H1 (cell line): ENCODE results near the gene CCNY. TPM values are rescaled to one million over a fixed set of nuclear protein-coding genes. Genes with fewer than 3 reads are reported as not detected.

Experiments used
- CTCF ChIA-PET: fragments of 300-600 bp; sonication (Branson Sonifier 250); formaldehyde crosslinking; loops from one replicate; lab custom pipeline; 2021; ENCODE audit not compliant: partially characterized antibody; lab: Charles Lee
- POLR2A ChIA-PET: fragments of 300-600 bp; sonication (Branson Sonifier 250); formaldehyde crosslinking; loops from one replicate; lab custom pipeline; 2021; ENCODE audit warnings: inconsistent platforms; ENCODE audit not compliant: partially characterized antibody; lab: Charles Lee
- DNase-seq, 2 experiments: peaks; one replicate each; pipeline versions ENCODE4 v3.0.0 to v3.0.0-alpha.2; 2010 to 2022; ENCODE audit warnings: low spot score in 2 of 2, low read depth in 1 of 2, mixed read lengths in 1 of 2
- FAIRE-seq: peaks from 2 replicates; lab custom pipeline; 2011; peaks lifted over from hg19 to GRCh38; lab: Jason Lieb, UNC
- H2AFZ ChIP-seq: 2 replicates; pipeline ENCODE4 v1.8.1; 2012; ENCODE audit warnings: low read length, inconsistent platforms
- H2AK5ac ChIP-seq: 2 replicates; pipeline ENCODE4 v1.6.1; 2013; ENCODE audit warnings: low read depth, low read length
- H2BK120ac ChIP-seq: replicated peaks from 2 replicates; pipeline ENCODE3; 2013; ENCODE audit warnings: low read depth, low read length, inconsistent platforms
- H2BK12ac ChIP-seq: 2 replicates; pipeline ENCODE4 v1.6.1; 2013; ENCODE audit warnings: low read depth, low read length
- H2BK15ac ChIP-seq: 2 replicates; pipeline ENCODE4 v1.6.1; 2013; ENCODE audit warnings: low read length
- H2BK20ac ChIP-seq: 2 replicates; pipeline ENCODE4 v1.6.1; 2013; ENCODE audit warnings: low read length
- H2BK5ac ChIP-seq: 2 replicates; pipeline ENCODE4 v1.6.1; 2013; ENCODE audit warnings: low read depth, low read length
- H3K14ac ChIP-seq: 2 replicates; pipeline ENCODE4 v1.6.1; 2013; ENCODE audit warnings: inconsistent platforms; ENCODE audit not compliant: insufficient read length
- H3K18ac ChIP-seq: 2 replicates; pipeline ENCODE4 v1.6.1; 2013; ENCODE audit warnings: low read length; ENCODE audit errors: extremely low read depth
- H3K23ac ChIP-seq: 2 replicates; pipeline ENCODE4 v1.6.1; 2013; ENCODE audit warnings: inconsistent platforms; ENCODE audit not compliant: insufficient read length
- H3K23me2 ChIP-seq: 2 replicates; pipeline ENCODE4 v1.6.1; 2013; ENCODE audit warnings: low read depth, low read length
- H3K27ac ChIP-seq: 2 replicates; pipeline ENCODE4 v1.6.1; 2011; ENCODE audit warnings: low read depth, low read length, inconsistent platforms
- H3K27me3 ChIP-seq, 4 experiments: replicated peaks in 1 of 4; 1 replicate in 1 of 4; 2 replicates in 3 of 4; pipeline versions ENCODE4 v1.6.1 to v1.8.1; 2011 to 2013; ENCODE audit warnings: low read length in 3 of 4, mild to moderate bottlenecking in 3 of 4, inconsistent platforms in 2 of 4, mixed read lengths in 2 of 4, moderate library complexity in 1 of 4; ENCODE audit not compliant: control insufficient read depth in 3 of 4, insufficient read depth in 3 of 4; ENCODE audit errors: extremely low read depth in 1 of 4
- H3K36me3 ChIP-seq, 4 experiments: 2 replicates each; pipeline versions ENCODE4 v1.6.1 to v1.8.1; 2011 to 2013; ENCODE audit warnings: mild to moderate bottlenecking in 4 of 4, low read length in 3 of 4, moderate library complexity in 2 of 4, control low read depth in 1 of 4, inconsistent platforms in 1 of 4; ENCODE audit not compliant: insufficient read depth in 4 of 4, control insufficient read depth in 2 of 4
- H3K4ac ChIP-seq: replicated peaks from 2 replicates; pipeline ENCODE3; 2013; ENCODE audit warnings: low read length, low read depth, mixed read lengths, inconsistent platforms; ENCODE audit not compliant: insufficient read length
- H3K4me1 ChIP-seq, 4 experiments: replicated peaks in 1 of 4; 1 replicate in 1 of 4; 2 replicates in 3 of 4; pipeline versions ENCODE4 v1.6.1 to v1.8.1; 2011 to 2013; ENCODE audit warnings: low read length in 3 of 4, inconsistent platforms in 2 of 4, mixed read lengths in 1 of 4; ENCODE audit not compliant: insufficient read depth in 4 of 4, control insufficient read depth in 3 of 4
- H3K4me2 ChIP-seq, 2 experiments: 2 replicates each; pipeline versions ENCODE4 v1.6.1 to v1.8.1; 2011 to 2013; ENCODE audit warnings: low read depth in 2 of 2, low read length in 2 of 2, control low read depth in 1 of 2, inconsistent platforms in 1 of 2, mild to moderate bottlenecking in 1 of 2; ENCODE audit not compliant: insufficient read depth in 1 of 2
- H3K4me3 ChIP-seq, 4 experiments: fragments of 200-600, 300-600 bp in 1 of 4; sonication (generic), shearing (Covaris generic), sonication (Bioruptor Twin) in 1 of 4; 2 replicates each; pipeline versions ENCODE4 v1.5.1 to v1.8.1; 2011 to 2016; ENCODE audit warnings: low read length in 4 of 4, low read depth in 3 of 4, control low read depth in 2 of 4, inconsistent platforms in 2 of 4, mild to moderate bottlenecking in 2 of 4, mixed read lengths in 1 of 4, moderate library complexity in 1 of 4; ENCODE audit not compliant: insufficient read depth in 2 of 4; ENCODE audit errors: extremely low read depth in 1 of 4
- H3K56ac ChIP-seq: replicated peaks from 2 replicates; pipeline ENCODE3; 2013; ENCODE audit warnings: low read depth, mild to moderate bottlenecking, mixed read lengths, low read length, inconsistent platforms; ENCODE audit not compliant: insufficient read length
- H3K79me1 ChIP-seq: 2 replicates; pipeline ENCODE4 v1.6.1; 2013; ENCODE audit warnings: low read depth, low read length, control low read depth
- H3K79me2 ChIP-seq, 2 experiments: 2 replicates each; pipeline versions ENCODE4 v1.6.1 to v1.8.1; 2012 to 2013; ENCODE audit warnings: low read length in 2 of 2, mild to moderate bottlenecking in 2 of 2, inconsistent platforms in 1 of 2; ENCODE audit not compliant: insufficient read depth in 2 of 2, control insufficient read depth in 1 of 2
- H3K9ac ChIP-seq, 4 experiments: replicated peaks in 1 of 4; 1 replicate in 1 of 4; 2 replicates in 3 of 4; pipeline versions ENCODE4 v1.6.1 to v1.8.1; 2011 to 2013; ENCODE audit warnings: low read depth in 3 of 4, low read length in 3 of 4, control low read depth in 2 of 4, mild to moderate bottlenecking in 2 of 4, moderate library complexity in 2 of 4, inconsistent platforms in 1 of 4; ENCODE audit errors: extremely low read depth in 1 of 4
- H3K9me3 ChIP-seq, 2 experiments: 2 replicates each; pipeline versions ENCODE4 v1.6.1 to v1.8.1; 2012 to 2013; ENCODE audit warnings: mild to moderate bottlenecking in 2 of 2, moderate library complexity in 2 of 2, control low read depth in 1 of 2, inconsistent platforms in 1 of 2, low read depth in 1 of 2, low read length in 1 of 2, mixed read lengths in 1 of 2; ENCODE audit not compliant: insufficient read depth in 2 of 2
- H4K20me1 ChIP-seq, 2 experiments: replicated peaks in 1 of 2; 2 replicates each; pipeline versions ENCODE3 to v1.8.1; 2011 to 2013; ENCODE audit warnings: inconsistent platforms in 2 of 2, low read length in 2 of 2, mild to moderate bottlenecking in 1 of 2; ENCODE audit not compliant: insufficient read depth in 2 of 2, control insufficient read depth in 1 of 2
- H4K5ac ChIP-seq: 2 replicates; pipeline ENCODE4 v1.6.1; 2013; ENCODE audit warnings: low read length, low read depth, mixed read lengths, inconsistent platforms; ENCODE audit not compliant: insufficient read length
- H4K8ac ChIP-seq: 2 replicates; pipeline ENCODE4 v1.8.0; 2013; ENCODE audit warnings: mild to moderate bottlenecking, moderate library complexity, low read length, inconsistent platforms; ENCODE audit not compliant: insufficient read depth; ENCODE audit errors: extremely low read depth
- H4K91ac ChIP-seq: replicated peaks from 2 replicates; pipeline ENCODE3; 2013; ENCODE audit warnings: low read length, mixed read lengths, inconsistent platforms; ENCODE audit not compliant: insufficient read length
- BCL11A ChIP-seq, 2 experiments: IDR thresholded peaks; one replicate each; pipeline ENCODE4 v1.6.1; 2011; ENCODE audit warnings: low read depth in 2 of 2, low read length in 2 of 2, mild to moderate bottlenecking in 2 of 2
- EZH2 ChIP-seq: fragments of 200-600 bp; sonication (generic); IDR thresholded peaks from 2 replicates; pipeline ENCODE4 v1.7.1; 2012; ENCODE audit warnings: low read depth, mild to moderate bottlenecking, moderate library complexity, low read length, inconsistent platforms; ENCODE audit not compliant: severe bottlenecking
- FOSL1 ChIP-seq: IDR thresholded peaks from 2 replicates; pipeline ENCODE4 v1.6.1; 2011; ENCODE audit warnings: mild to moderate bottlenecking, low read depth, low read length, moderate library complexity; ENCODE audit not compliant: insufficient read depth
- GTF2F1 ChIP-seq: IDR thresholded peaks from 2 replicates; pipeline ENCODE4 v1.6.1; 2012; ENCODE audit warnings: low read depth, low read length, improper control_type of control experiment, borderline replicate concordance
- POLR2A ChIP-seq, 2 experiments: IDR thresholded peaks; 1 replicate in 1 of 2; 2 replicates in 1 of 2; pipeline ENCODE4 v1.6.1; 2011; ENCODE audit warnings: low read depth in 2 of 2, low read length in 2 of 2, mild to moderate bottlenecking in 2 of 2; ENCODE audit errors: control extremely low read depth in 1 of 2
- SIRT6 ChIP-seq: IDR thresholded peaks from one replicate; pipeline ENCODE4 v1.7.1; 2012; ENCODE audit warnings: low read length, inconsistent platforms
- SP1 ChIP-seq: IDR thresholded peaks from 2 replicates; pipeline ENCODE4 v1.6.1; 2011; ENCODE audit warnings: low read depth, low read length
- SP4 ChIP-seq: IDR thresholded peaks from 2 replicates; pipeline ENCODE4 v1.6.1; 2012; ENCODE audit warnings: low read length, inconsistent platforms
- WGBS, 2 experiments: shearing (Covaris generic) in 1 of 2; methylation state at CpG; one replicate each; pipeline versions ENCODE4 v1.1.6 to v1.1.7; 2013 to 2015; ENCODE audit warnings: low lambda C conversion rate in 2 of 2, mixed read lengths in 2 of 2, inconsistent platforms in 1 of 2, low coverage in 1 of 2, missing lambda C conversion rate in 1 of 2; ENCODE audit not compliant: insufficient replicate concordance in 2 of 2, insufficient coverage in 1 of 2, insufficient read length in 1 of 2; ENCODE audit errors: extremely low coverage in 1 of 2, missing lambda C conversion rate in 1 of 2; 5-methylcytosine and 5-hydroxymethylcytosine counted together
- polyA plus RNA-seq, 7 experiments: library from polyadenylated mRNA; depleted of rRNA in 3 of 7; stranded (reverse) in 5 of 7; unstranded in 2 of 7; fragments of >200 nt in 5 of 7; fragments of 200-250 nt in 2 of 7; gene quantifications; 1 replicate in 5 of 7; 2 replicates in 1 of 7; 4 replicates in 1 of 7; pipeline versions ENCODE4 v1.2.1 to v1.2.3, GENCODE V29; 2011 to 2013; ENCODE audit warnings: missing spikeins in 2 of 7, mixed read lengths in 2 of 7
- total RNA-seq: library from RNA; stranded (reverse); fragmentation: NEBNext Ultra II Directional; extraction: Animal tissue kit (Norgen Biotek cat#: 25700); gene quantifications from 2 replicates; pipeline ENCODE4 v1.2.1, GENCODE V29; 2021

Gene CCNY
- total and polyA plus RNA-seq, 2 of the 8 experiments (the other 6 are each of a cell fraction or from before 2014, with no cell fraction given), result 25.3 to 68.2 TPM

DNA sequence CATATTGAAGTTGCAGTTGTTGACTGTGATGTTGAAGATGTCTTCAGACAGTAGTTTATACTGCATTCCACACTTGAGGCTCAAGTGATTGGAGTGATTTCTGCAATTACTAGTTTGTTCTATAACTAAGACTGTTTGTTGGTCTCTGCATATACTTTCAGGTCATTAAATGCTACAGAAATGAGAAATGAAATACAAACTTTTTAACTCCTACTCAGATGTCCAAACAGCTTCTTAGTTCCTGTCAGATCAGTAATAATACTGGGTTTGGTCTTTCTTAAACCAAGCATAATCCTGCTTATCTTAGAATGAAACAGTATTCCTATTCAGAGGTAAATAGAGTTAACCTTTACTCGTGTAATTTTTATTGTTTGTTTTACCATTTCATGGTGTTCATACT is 115.9 kb downstream of the CCNY start:
- H3K4me2 ChIP-seq, result no peak overlapping the region
- 74% methylated on average over 1 of the region's 1 CpG; no CpG with 5 or more reads in 1 of the 2 experiments for WGBS, 2 experiments
- peaks cover 3 to 27% (median 20%) of the 10 kb centered on the region in 4 experiments for H3K4me1 ChIP-seq
- H3K36me3 ChIP-seq, result no peaks in the 10 kb centered on the region; a peak in 1 of 8 replicates
- no peak overlapping the region for H3K4me3 ChIP-seq
- H3K9me3 ChIP-seq, result no peaks in the 10 kb centered on the region
- H2BK20ac ChIP-seq, result no peak overlapping the region
- no peak overlapping the region for H4K5ac ChIP-seq
- POLR2A ChIA-PET, result no interaction called here
- H3K56ac ChIP-seq, result no peak overlapping the region
- no peaks in the 10 kb centered on the region for H3K23me2 ChIP-seq
- no peak overlapping the region for H3K18ac ChIP-seq
- peaks cover 14% of the 10 kb centered on the region for H3K79me1 ChIP-seq
- no peak overlapping the region for H2AK5ac ChIP-seq
- H2BK120ac ChIP-seq, result no peak overlapping the region
- peaks cover 0 to 13% of the 10 kb centered on the region in 2 experiments for H4K20me1 ChIP-seq
- H3K27ac ChIP-seq, result no peak overlapping the region
- no peak overlapping the region for H2BK5ac ChIP-seq
- H4K91ac ChIP-seq, result no peak overlapping the region
- TF ChIP-seq SIRT6 (no peak), BCL11A (IDR thresholded peaks at IDR 0.05; ENCODE audit: low read depth in 2 of 2, low read length in 2 of 2) (no peak), SP4 (no peak), GTF2F1 (no peak), POLR2A (IDR thresholded peaks at IDR 0.05; ENCODE audit: control extremely low read depth in 1 of 2, low read depth in 2 of 2, low read length in 2 of 2) (no peak), SP1 (no peak), FOSL1 (no peak), EZH2 (no peak)
- TF ChIP-seq, all 59 proteins: peak for 0
- FAIRE-seq, result no peak
- peaks cover 0 to 76% of the 10 kb centered on the region in 2 experiments; a peak in 3 of 4 replicates for H3K79me2 ChIP-seq
- H3K9ac ChIP-seq, result no peak overlapping the region
- H3K23ac ChIP-seq, result no peak overlapping the region
- H2AFZ ChIP-seq, result no peak overlapping the region
- no peak overlapping the region for H2BK15ac ChIP-seq
- H4K8ac ChIP-seq, result no peak overlapping the region
- CTCF ChIA-PET, result interaction anchor here (1.6 kb wide), 2 partner anchors 12 to 33 kb away, joined by 3 to 4 read pairs; no protein-coding TSS in a partner anchor
- no peak overlapping the region for H2BK12ac ChIP-seq
- no peak overlapping the region for H3K4ac ChIP-seq
- no peak overlapping the region for H3K14ac ChIP-seq
- DNase-seq, result no peak
- H3K27me3 ChIP-seq, result no peaks in the 10 kb centered on the region
